MM.1S (cell line): ENCODE results near the gene DDX31.

Source experiments
- DNase-seq: peaks from one replicate; pipeline ENCODE4 v3.0.0-alpha.2; 2015
- H2AFZ ChIP-seq: fragments of 300-600 bp; sonication (generic); 2 replicates; pipeline ENCODE4 v1.6.0; 2016; ENCODE audit warnings: antibody characterized with exemption, low read length
- H3F3A ChIP-seq: fragments of 300-600 bp; sonication (generic); 2 replicates; pipeline ENCODE4 v1.6.1; 2016; ENCODE audit warnings: mild to moderate bottlenecking, antibody characterized with exemption, low read length, moderate library complexity, mixed read lengths; ENCODE audit not compliant: insufficient read depth
- H3K27ac ChIP-seq: fragments of 300-600 bp; sonication (generic); 2 replicates; pipeline ENCODE4 v1.5.1; 2016; ENCODE audit warnings: mild to moderate bottlenecking, low read length
- H3K27me3 ChIP-seq: fragments of 300-600 bp; sonication (generic); replicated peaks from 2 replicates; pipeline ENCODE4 v1.6.0; 2016; ENCODE audit warnings: low read length; ENCODE audit not compliant: insufficient read depth
- H3K36me3 ChIP-seq: fragments of 300-600 bp; sonication (generic); replicated peaks from 2 replicates; pipeline ENCODE4 v1.6.1; 2016; ENCODE audit warnings: mild to moderate bottlenecking, low read length, mixed read lengths; ENCODE audit not compliant: insufficient read depth
- H3K4me1 ChIP-seq: fragments of 300-600 bp; sonication (generic); 2 replicates; pipeline ENCODE4 v1.6.1; 2016; ENCODE audit warnings: low read length, mixed read lengths
- H3K4me2 ChIP-seq: fragments of 300-600 bp; sonication (generic); 2 replicates; pipeline ENCODE4 v1.6.0; 2016; ENCODE audit warnings: low read depth, low read length
- H3K4me3 ChIP-seq: fragments of 300-600 bp; sonication (generic); 2 replicates; pipeline ENCODE4 v1.5.1; 2016; ENCODE audit warnings: low read length, mixed read lengths
- H3K79me2 ChIP-seq: fragments of 300-600 bp; sonication (generic); 2 replicates; pipeline ENCODE4 v1.6.1; 2016; ENCODE audit warnings: mixed run types, low read length, mixed read lengths
- H3K9ac ChIP-seq: fragments of 300-600 bp; sonication (generic); 2 replicates; pipeline ENCODE4 v1.6.1; 2016; ENCODE audit warnings: low read length, mixed read lengths
- H3K9me2 ChIP-seq: fragments of 300-600 bp; sonication (generic); replicated peaks from 2 replicates; pipeline ENCODE4 v1.6.1; 2016; ENCODE audit warnings: mild to moderate bottlenecking, low read length, mixed read lengths; ENCODE audit not compliant: insufficient read depth
- H3K9me3 ChIP-seq: fragments of 300-600 bp; sonication (generic); replicated peaks from 2 replicates; pipeline ENCODE4 v1.6.1; 2016; ENCODE audit warnings: mild to moderate bottlenecking, low read length, mixed read lengths; ENCODE audit not compliant: insufficient read depth
- H4K20me1 ChIP-seq: fragments of 300-600 bp; sonication (generic); 2 replicates; pipeline ENCODE4 v1.6.1; 2016; ENCODE audit warnings: mild to moderate bottlenecking, low read length, moderate library complexity, mixed read lengths; ENCODE audit not compliant: insufficient read depth
- EZH2 ChIP-seq: fragments of 300-600 bp; sonication (generic); optimal IDR thresholded peaks from 2 replicates; pipeline ENCODE3; 2017; ENCODE audit warnings: low read depth, mild to moderate bottlenecking, antibody characterized with exemption, low read length, mixed read lengths
- EZH2phosphoT487 ChIP-seq: fragments of 300-600 bp; sonication (generic); IDR thresholded peaks from 2 replicates; pipeline ENCODE4 v1.6.1; 2018; ENCODE audit warnings: antibody characterized with exemption, low read length
- TF ChIP-seq, protein P1 (sequence below): fragments of 300-600 bp; sonication (generic); IDR thresholded peaks from 2 replicates; pipeline ENCODE4 v1.5.1; 2016; ENCODE audit warnings: antibody characterized with exemption, low read length, mixed read lengths

Gene DDX31

DNA sequence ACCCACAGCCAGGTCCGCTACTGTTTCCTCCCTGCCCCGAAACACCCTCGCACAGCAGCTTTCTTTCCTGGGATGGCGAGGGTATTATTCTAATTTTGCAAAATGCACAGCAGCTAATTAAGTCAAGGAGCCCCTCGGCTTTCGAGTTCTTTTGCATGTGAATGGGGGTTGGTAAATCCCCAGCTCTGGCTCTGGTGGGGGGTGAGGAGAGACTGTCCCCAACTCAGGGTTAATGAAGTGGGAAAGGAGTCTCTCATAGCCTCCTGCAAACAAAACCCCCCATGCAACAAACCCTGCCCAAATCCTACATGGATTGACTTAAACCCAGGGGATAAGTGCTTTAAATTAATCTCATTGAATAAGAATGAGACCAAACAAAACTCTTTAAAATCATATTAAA lies 78.5 kb downstream of the DDX31 start:
- no peak overlapping the region for H3K9ac ChIP-seq
- no peak for TF ChIP-seq EZH2phosphoT487
- TF ChIP-seq EZH2 = no peak
- TF ChIP-seq, protein P1, sequence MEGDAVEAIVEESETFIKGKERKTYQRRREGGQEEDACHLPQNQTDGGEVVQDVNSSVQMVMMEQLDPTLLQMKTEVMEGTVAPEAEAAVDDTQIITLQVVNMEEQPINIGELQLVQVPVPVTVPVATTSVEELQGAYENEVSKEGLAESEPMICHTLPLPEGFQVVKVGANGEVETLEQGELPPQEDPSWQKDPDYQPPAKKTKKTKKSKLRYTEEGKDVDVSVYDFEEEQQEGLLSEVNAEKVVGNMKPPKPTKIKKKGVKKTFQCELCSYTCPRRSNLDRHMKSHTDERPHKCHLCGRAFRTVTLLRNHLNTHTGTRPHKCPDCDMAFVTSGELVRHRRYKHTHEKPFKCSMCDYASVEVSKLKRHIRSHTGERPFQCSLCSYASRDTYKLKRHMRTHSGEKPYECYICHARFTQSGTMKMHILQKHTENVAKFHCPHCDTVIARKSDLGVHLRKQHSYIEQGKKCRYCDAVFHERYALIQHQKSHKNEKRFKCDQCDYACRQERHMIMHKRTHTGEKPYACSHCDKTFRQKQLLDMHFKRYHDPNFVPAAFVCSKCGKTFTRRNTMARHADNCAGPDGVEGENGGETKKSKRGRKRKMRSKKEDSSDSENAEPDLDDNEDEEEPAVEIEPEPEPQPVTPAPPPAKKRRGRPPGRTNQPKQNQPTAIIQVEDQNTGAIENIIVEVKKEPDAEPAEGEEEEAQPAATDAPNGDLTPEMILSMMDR = no peak
- no peak for DNase-seq
- H3K4me3 ChIP-seq = no peak overlapping the region
- H3K36me3 ChIP-seq = no peaks in the 10 kb centered on the region
- no peak overlapping the region for H2AFZ ChIP-seq
- H3F3A ChIP-seq = no peaks in the 10 kb centered on the region
- no peak overlapping the region for H3K4me2 ChIP-seq
- H3K4me1 ChIP-seq = no peaks in the 10 kb centered on the region
- no peaks in the 10 kb centered on the region for H3K79me2 ChIP-seq
- 0 out of 2 replicates have a peak, but pooled peaks cover 3% of the 10 kb centered on the region for H4K20me1 ChIP-seq
- no peaks in the 10 kb centered on the region for H3K9me2 ChIP-seq
- H3K9me3 ChIP-seq = no peaks in the 10 kb centered on the region
- peaks cover 23% of the 10 kb centered on the region for H3K27me3 ChIP-seq
- H3K27ac ChIP-seq = no peak overlapping the region

DNA sequence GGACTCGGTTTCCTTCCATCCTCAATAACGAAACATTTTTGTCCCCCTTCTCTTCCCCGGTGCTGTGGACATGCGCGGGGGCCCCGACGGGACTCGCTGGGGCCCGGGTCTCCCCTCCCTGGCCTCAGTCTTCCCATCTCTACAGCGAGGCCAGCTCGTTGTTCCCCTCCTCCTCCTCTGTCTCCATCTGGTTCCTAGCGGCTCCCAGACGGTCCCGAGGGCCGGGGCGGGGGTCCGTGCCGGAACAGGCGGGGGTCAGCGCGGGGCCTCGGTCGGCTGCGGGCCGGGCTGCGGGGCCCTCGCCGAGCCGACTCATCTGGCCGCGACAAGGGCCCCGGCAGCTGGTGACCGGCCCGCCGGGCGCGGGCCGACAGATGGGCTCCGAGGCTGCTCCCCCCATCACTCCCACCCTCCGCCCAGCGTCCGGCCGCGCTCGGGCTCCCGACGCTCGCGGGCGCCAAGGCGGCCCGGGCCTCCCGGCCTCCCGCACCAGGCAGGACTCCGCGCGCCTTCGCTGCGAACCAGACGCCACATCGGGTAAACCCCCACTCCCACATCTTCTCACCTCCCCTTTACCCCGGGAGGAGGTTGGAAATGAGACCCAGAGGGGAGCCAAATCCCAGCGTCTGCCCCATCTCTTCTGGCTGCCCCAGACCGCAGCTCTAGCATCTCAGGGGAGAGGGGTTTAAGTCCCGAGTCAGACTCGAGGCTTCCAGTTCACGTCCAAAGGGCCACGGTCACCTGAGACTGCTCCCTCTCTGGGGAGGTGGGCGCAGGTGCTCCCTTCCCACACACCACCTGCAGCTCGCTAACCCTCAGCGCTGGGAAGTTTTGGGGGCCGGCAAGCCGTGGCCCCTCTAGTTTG lies 79.2 kb downstream of the DDX31 start:
- Histone ChIP-seq H3F3A (no peaks in the 10 kb centered on the region), H3K4me2 (no peak overlapping the region), H3K9ac (no peak overlapping the region), H3K4me3 (no peak overlapping the region), H3K4me1 (no peaks in the 10 kb centered on the region), H4K20me1 (0 out of 2 replicates have a peak, but pooled peaks cover 3% of the 10 kb centered on the region), H3K9me3 (no peaks in the 10 kb centered on the region), H3K27me3 (peaks cover 30% of the 10 kb centered on the region), H3K79me2 (no peaks in the 10 kb centered on the region), H3K9me2 (no peaks in the 10 kb centered on the region), H3K36me3 (no peaks in the 10 kb centered on the region), H3K27ac (no peak overlapping the region), H2AFZ (no peak overlapping the region)
- no peak for DNase-seq
- TF ChIP-seq, protein P1 = no peak
- TF ChIP-seq EZH2phosphoT487 = no peak
- TF ChIP-seq EZH2 = no peak

DNA sequence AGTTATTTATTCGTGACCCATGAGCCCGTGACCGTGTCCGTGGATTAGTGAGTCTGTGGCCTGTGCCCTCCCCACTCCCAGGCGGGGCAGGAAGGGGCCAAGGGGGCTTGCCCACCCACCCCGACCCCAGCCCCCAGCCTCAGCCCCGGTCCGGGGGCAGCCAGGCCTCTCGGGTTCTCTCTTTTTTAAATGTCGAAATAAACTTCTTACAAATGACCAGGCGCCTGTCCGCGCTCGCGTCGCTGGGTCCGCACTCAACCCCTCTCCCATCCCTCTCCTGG lies 79.8 kb downstream of the DDX31 start:
- TF ChIP-seq EZH2 = no peak
- TF ChIP-seq, protein P1 = no peak
- TF ChIP-seq EZH2phosphoT487 = no peak
- Histone ChIP-seq H3K9me2 (no peaks in the 10 kb centered on the region), H3K4me1 (no peaks in the 10 kb centered on the region), H3F3A (no peaks in the 10 kb centered on the region), H4K20me1 (0 out of 2 replicates have a peak, but pooled peaks cover 3% of the 10 kb centered on the region), H3K79me2 (no peaks in the 10 kb centered on the region), H3K27me3 (peaks cover 35% of the 10 kb centered on the region), H3K4me2 (no peak overlapping the region), H2AFZ (no peak overlapping the region), H3K36me3 (no peaks in the 10 kb centered on the region), H3K4me3 (no peak overlapping the region), H3K9ac (no peak overlapping the region), H3K9me3 (no peaks in the 10 kb centered on the region), H3K27ac (no peak overlapping the region)
- no peak for DNase-seq
